Activated CD4-positive, alpha-beta memory T cell treated with anti-CD3 and anti-CD28 coated beads for 36 hours (primary cell): ENCODE measurements around the gene LPCAT4. TPM values are rescaled to one million over a fixed set of nuclear protein-coding genes. Genes with fewer than 3 reads are reported as not detected.
"Not testable (repeated sequence)": the region's sequence is repeated elsewhere in the genome, so short reads cannot be mapped to it uniquely, and the experiment has no call there.

ENCODE experiments used
- CTCF ChIA-PET: fragments of 350-600 bp; sonication (Branson Sonifier 250); formaldehyde crosslinking; loops from one replicate; lab custom pipeline; 2021; ENCODE audit warnings: antibody characterized with exemption, inconsistent platforms; lab: Charles Lee
- POLR2A ChIA-PET: fragments of 350-600 bp; sonication (Branson Sonifier 250); formaldehyde crosslinking; loops from one replicate; lab custom pipeline; 2021; ENCODE audit warnings: antibody characterized with exemption; lab: Charles Lee
- DNase-seq: peaks from one replicate; pipeline ENCODE4 v3.0.0-alpha.2; 2020
- H3K27ac Mint-ChIP-seq: one replicate; pipeline ENCODE4 v1.8.0; 2021; ENCODE audit warnings: mixed read lengths
- H3K27me3 Mint-ChIP-seq: one replicate; pipeline ENCODE4 v1.8.0; 2021; ENCODE audit warnings: mixed read lengths
- H3K36me3 Mint-ChIP-seq: one replicate; pipeline ENCODE4 v1.8.0; 2021; ENCODE audit warnings: mixed read lengths
- H3K4me1 Mint-ChIP-seq: one replicate; pipeline ENCODE4 v1.8.0; 2021; ENCODE audit warnings: low read depth, mixed read lengths
- H3K4me3 Mint-ChIP-seq: one replicate; pipeline ENCODE4 v1.8.0; 2021; ENCODE audit warnings: mild to moderate bottlenecking, mixed read lengths
- H3K9me3 Mint-ChIP-seq: one replicate; pipeline ENCODE4 v1.8.0; 2021; ENCODE audit warnings: mixed read lengths
- intact Hi-C: fragments of 100-400 bp; cut with micrococcal nuclease; formaldehyde crosslinking; loops from one replicate; pipeline ENCODE4 v1.15.1; 2023
- total RNA-seq, 2 experiments: library from RNA; stranded (reverse); gene quantifications; one replicate each; pipeline ENCODE4 v1.2.3, GENCODE V29; 2021

The LPCAT4 gene
- total RNA-seq, 2 experiments from 2014 or later = 62.5 to 71.3 TPM

GRCh38 chr15:34375541-34375940 is 8.5 kb upstream of the LPCAT4 start:
- intact Hi-C loops, H3K36me3 Mint-ChIP-seq, POLR2A ChIA-PET, H3K4me1 Mint-ChIP-seq, H3K4me3 Mint-ChIP-seq, DNase-seq, CTCF ChIA-PET, H3K9me3 Mint-ChIP-seq, H3K27ac Mint-ChIP-seq, H3K27me3 Mint-ChIP-seq: not testable (repeated sequence)

DNA sequence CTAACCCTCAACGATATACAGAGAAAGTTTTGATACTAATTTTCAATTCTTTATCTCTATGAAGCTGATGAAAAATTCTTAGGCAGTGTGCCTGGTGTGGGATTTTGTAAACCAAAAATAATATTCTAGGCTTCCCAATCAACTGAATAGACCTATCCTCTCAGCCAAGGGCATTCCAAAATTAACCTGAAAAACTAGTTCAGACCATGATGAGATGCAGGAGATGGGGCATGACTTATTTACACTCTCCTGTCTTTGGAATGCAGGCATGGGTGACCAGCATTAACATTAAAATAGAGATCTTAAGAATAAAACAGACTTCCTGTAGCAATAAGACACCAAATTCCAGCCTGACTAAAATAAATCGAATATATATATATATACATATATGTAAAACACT is 7.8 kb upstream of the LPCAT4 start:
- ChIA-PET POLR2A (no interaction called here), CTCF (no interaction called here)
- no peaks in the 10 kb centered on the region for H3K36me3 Mint-ChIP-seq
- DNase-seq = no peak
- no peak overlapping the region for H3K27ac Mint-ChIP-seq
- intact Hi-C loops = no loop called here
- H3K9me3 Mint-ChIP-seq = no peaks in the 10 kb centered on the region
- H3K4me3 Mint-ChIP-seq = no peak overlapping the region
- peaks cover 13% of the 10 kb centered on the region for H3K4me1 Mint-ChIP-seq
- H3K27me3 Mint-ChIP-seq = no peaks in the 10 kb centered on the region

GRCh38 chr15:34373951-34374350 is 7.0 kb upstream of the LPCAT4 start:
- no peak for DNase-seq
- Mint-ChIP-seq H3K4me1 (peaks cover 18% of the 10 kb centered on the region), H3K4me3 (no peak overlapping the region), H3K27ac (no peak overlapping the region), H3K9me3 (no peaks in the 10 kb centered on the region), H3K36me3 (no peaks in the 10 kb centered on the region), H3K27me3 (no peaks in the 10 kb centered on the region)
- ChIA-PET CTCF (no interaction called here), POLR2A (no interaction called here)
- intact Hi-C loops = no loop called here

- ChIA-PET POLR2A (no interaction called here), CTCF (no interaction called here)
- Mint-ChIP-seq H3K4me3 (no peak overlapping the region), H3K27ac (no peak overlapping the region), H3K4me1 (peaks cover 30% of the 10 kb centered on the region), H3K36me3 (no peaks in the 10 kb centered on the region), H3K9me3 (no peaks in the 10 kb centered on the region), H3K27me3 (no peaks in the 10 kb centered on the region)
- intact Hi-C loops = no loop called here
- no peak for DNase-seq
These were observed 3.6 kb upstream of the LPCAT4 start for GRCh38 chr15:34370643-34371042.

DNA sequence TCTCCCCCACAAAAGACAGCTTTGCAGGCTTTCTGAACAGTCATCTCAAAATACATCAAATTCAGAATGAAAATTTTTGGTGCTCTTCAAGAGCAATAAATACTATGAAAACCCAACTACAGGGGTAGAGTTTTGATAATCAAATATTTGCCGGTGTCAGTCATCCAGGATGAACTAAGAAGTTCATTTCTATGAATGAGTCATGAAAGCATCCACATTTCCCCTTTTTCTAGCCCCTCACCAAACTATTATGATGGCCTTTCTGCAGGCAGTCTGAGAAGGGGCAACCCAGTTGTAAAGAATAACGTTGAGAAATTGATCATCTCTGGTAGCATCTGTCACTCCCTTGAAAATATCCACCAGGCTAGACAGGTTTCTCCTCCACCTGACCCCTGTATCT is 3.1 kb upstream of the LPCAT4 start:
- DNase-seq = peak; percentile 17
- H3K9me3 Mint-ChIP-seq = no peaks in the 10 kb centered on the region
- no peaks in the 10 kb centered on the region for H3K27me3 Mint-ChIP-seq
- no peaks in the 10 kb centered on the region for H3K36me3 Mint-ChIP-seq
- intact Hi-C loops = no loop called here
- no peak overlapping the region for H3K4me3 Mint-ChIP-seq
- ChIA-PET POLR2A (no interaction called here), CTCF (interaction anchor here (0.7 to 1.5 kb wide), 2 partner anchors 128 to 130 kb away, joined by 3 to 4 read pairs; no protein-coding TSS in a partner anchor)
- peak overlapping the region; percentile 42 for H3K27ac Mint-ChIP-seq
- H3K4me1 Mint-ChIP-seq = peaks cover 35% of the 10 kb centered on the region

- DNase-seq = peak; percentile 72
- Mint-ChIP-seq H3K27me3 (no peaks in the 10 kb centered on the region), H3K36me3 (peaks cover 12% of the 10 kb centered on the region), H3K4me3 (peak overlapping the region; percentile 96), H3K27ac (peak overlapping the region; percentile 81), H3K9me3 (no peaks in the 10 kb centered on the region), H3K4me1 (peaks cover 37% of the 10 kb centered on the region)
- POLR2A ChIA-PET = interaction anchor here (0.7 to 4.1 kb wide), 10 partner anchors 14 to 216 kb away, joined by 3 to 29 read pairs (median 6); partner anchors contain the start of genes EMC4, GOLGA8B, NOP10 and NUTM1
- intact Hi-C loops = loop anchor here (1.0 to 5.0 kb wide), 9 partner anchors 23 to 621 kb away; partner anchors contain the start of genes AVEN, GOLGA8B, KATNBL1 and NOP10
- CTCF ChIA-PET = interaction anchor here (0.5 to 4.1 kb wide), 23 partner anchors 8 to 326 kb away, joined by 3 to 47 read pairs (median 4); partner anchors contain the start of genes EMC4, GOLGA8A, GOLGA8B and KATNBL1
These were observed 528 bp downstream of the LPCAT4 start for GRCh38 chr15:34366271-34367065.

GRCh38 chr15:34365836-34366235 is 1.2 kb downstream of the LPCAT4 start:
- Mint-ChIP-seq H3K36me3 (peaks cover 16% of the 10 kb centered on the region), H3K27me3 (no peaks in the 10 kb centered on the region), H3K9me3 (no peaks in the 10 kb centered on the region), H3K27ac (peak overlapping the region; percentile 81), H3K4me1 (peaks cover 36% of the 10 kb centered on the region), H3K4me3 (peak overlapping the region; percentile 96)
- DNase-seq = no peak
- intact Hi-C loops = loop anchor here (5.0 kb wide), 1 partner anchor 621 kb away; the partner anchor contains the start of gene ZNF770
- CTCF ChIA-PET = interaction anchor here (0.6 to 4.1 kb wide), 11 partner anchors 9 to 256 kb away, joined by 3 to 47 read pairs (median 4); partner anchors contain the start of genes GOLGA8B, NOP10, NUTM1 and SLC12A6
- POLR2A ChIA-PET = interaction anchor here (0.7 to 4.1 kb wide), 6 partner anchors 23 to 217 kb away, joined by 3 to 29 read pairs (median 14); partner anchors contain the start of genes EMC4, GOLGA8B, NOP10 and NUTM1

GRCh38 chr15:34365091-34365825 is 1.7 kb downstream of the LPCAT4 start:
- DNase-seq = peak; percentile 45

GRCh38 chr15:34364041-34364440 is 3.0 kb downstream of the LPCAT4 start:
- intact Hi-C loops = no loop called here
- Mint-ChIP-seq H3K4me1 (peaks cover 24% of the 10 kb centered on the region), H3K4me3 (no peak overlapping the region), H3K27ac (no peak overlapping the region), H3K27me3 (no peaks in the 10 kb centered on the region), H3K36me3 (peaks cover 16% of the 10 kb centered on the region), H3K9me3 (no peaks in the 10 kb centered on the region)
- CTCF ChIA-PET = interaction anchor here (0.7 to 1.0 kb wide), 2 partner anchors 9 to 224 kb away, joined by 3 read pairs; no protein-coding TSS in a partner anchor
- POLR2A ChIA-PET = no interaction called here
- DNase-seq = no peak

More at GRCh38 chr15:34365091-34365825, 1.7 kb downstream of the LPCAT4 start:
- H3K36me3 Mint-ChIP-seq = peaks cover 16% of the 10 kb centered on the region
- intact Hi-C loops = loop anchor here (5.0 kb wide), 1 partner anchor 622 kb away; the partner anchor contains the start of gene ZNF770
- peak overlapping the region; percentile 96 for H3K4me3 Mint-ChIP-seq
- H3K27ac Mint-ChIP-seq = peak overlapping the region; percentile 13
- ChIA-PET POLR2A (interaction anchor here (2.7 to 4.1 kb wide), 4 partner anchors 22 to 218 kb away, joined by 7 to 29 read pairs (median 14); partner anchors contain the start of genes GOLGA8B, NOP10, NUTM1 and SLC12A6), CTCF (interaction anchor here (0.6 to 4.1 kb wide), 10 partner anchors 9 to 255 kb away, joined by 3 to 47 read pairs (median 4); partner anchors contain the start of genes GOLGA8B, NOP10, NUTM1 and SLC12A6)
- H3K27me3 Mint-ChIP-seq = no peaks in the 10 kb centered on the region
- peaks cover 33% of the 10 kb centered on the region for H3K4me1 Mint-ChIP-seq
- no peaks in the 10 kb centered on the region for H3K9me3 Mint-ChIP-seq

DNA sequence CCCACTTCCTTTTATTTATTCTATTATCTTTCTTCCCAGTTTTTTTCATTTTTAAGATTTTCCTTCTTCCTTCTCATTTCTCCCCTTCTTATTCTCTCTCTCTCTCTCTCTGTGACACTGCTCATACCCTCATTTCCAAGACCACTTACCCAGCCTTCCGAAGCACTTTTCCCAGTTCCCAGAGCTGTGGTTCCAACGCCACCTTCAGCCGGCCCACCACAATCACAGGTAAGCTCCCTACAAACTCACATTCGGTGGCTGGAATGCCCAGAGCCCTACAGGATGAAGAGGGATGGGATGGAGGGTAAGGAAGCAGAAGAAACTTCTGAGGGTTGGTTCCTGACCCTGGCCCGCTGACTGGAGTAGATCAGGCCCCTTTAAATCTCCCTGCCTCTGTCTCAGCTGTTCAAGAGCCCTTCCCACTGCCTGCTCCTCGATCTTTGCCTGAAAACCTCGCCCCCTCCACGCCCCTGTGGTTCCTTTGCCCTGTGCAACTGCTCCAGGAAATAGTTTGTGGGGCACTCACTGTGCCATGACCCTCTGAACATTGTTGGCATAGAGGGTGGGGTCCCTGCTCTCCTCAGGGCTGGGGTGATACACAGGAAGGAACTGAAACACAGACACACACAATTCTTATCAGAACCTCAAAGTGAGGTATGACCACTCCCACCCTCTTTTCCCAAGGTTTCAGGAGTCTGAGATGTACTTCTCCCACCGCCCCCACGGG is 4.8 kb downstream of the LPCAT4 start:
- Mint-ChIP-seq H3K27ac (no peak overlapping the region), H3K9me3 (no peaks in the 10 kb centered on the region), H3K4me3 (no peak overlapping the region), H3K36me3 (peaks cover 20% of the 10 kb centered on the region), H3K4me1 (peaks cover 16% of the 10 kb centered on the region), H3K27me3 (no peaks in the 10 kb centered on the region)
- ChIA-PET CTCF (interaction anchor here (1.3 kb wide), 1 partner anchor 19 kb away, joined by 5 read pairs; the partner anchor contains the start of genes NOP10 and NUTM1), POLR2A (no interaction called here)
- no peak for DNase-seq
- intact Hi-C loops = no loop called here

- Mint-ChIP-seq H3K9me3 (no peaks in the 10 kb centered on the region), H3K27ac (no peak overlapping the region), H3K36me3 (peaks cover 20% of the 10 kb centered on the region), H3K27me3 (no peaks in the 10 kb centered on the region), H3K4me1 (peaks cover 16% of the 10 kb centered on the region), H3K4me3 (no peak overlapping the region)
- no peak for DNase-seq
- POLR2A ChIA-PET = no interaction called here
- intact Hi-C loops = no loop called here
- CTCF ChIA-PET = interaction anchor here (0.9 to 1.3 kb wide), 2 partner anchors 19 to 120 kb away, joined by 3 to 5 read pairs; partner anchors contain the start of genes NOP10 and NUTM1
These were observed 5.7 kb downstream of the LPCAT4 start for GRCh38 chr15:34361278-34361677.
